ENCODE results near the gene RBMS1. TPM values are rescaled to one million over a fixed set of nuclear protein-coding genes. Genes with fewer than 3 reads are reported as not detected.

Gene RBMS1
- total RNA-seq, 1 experiment from 2014 or later = 77.5 TPM

DNA sequence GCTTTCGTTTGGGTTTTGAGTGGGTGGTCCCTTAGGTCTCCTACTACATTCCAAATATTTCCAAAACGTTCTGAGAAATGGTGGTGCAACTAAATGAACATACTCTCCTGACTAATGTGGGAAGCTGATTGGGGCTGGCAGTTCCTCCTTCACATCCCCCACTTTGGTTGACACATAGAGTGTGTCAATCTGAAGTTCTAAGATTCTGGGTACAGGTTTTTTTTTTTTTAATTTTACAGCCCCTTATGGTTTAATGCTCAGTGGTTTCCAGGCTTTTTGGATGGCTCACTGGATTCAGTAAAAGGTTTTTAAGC, 235.2 kb downstream of the RBMS1 start:
- no peak overlapping the region for H3K27ac Mint-ChIP-seq
- 0 out of 7 replicates have a peak, but pooled peaks cover 0 to 4% (median 0%) of the 10 kb centered on the region in 3 experiments for H3K36me3 Mint-ChIP-seq (ENCODE audit: insufficient read depth in 1 of 3, low read depth in 3 of 3)

More for the DNA sequence above, 235.2 kb downstream of the RBMS1 start:
- no peak overlapping the region for H2BK12ac ChIP-seq (ENCODE audit: insufficient read length, low read depth, low read length)
- no peak overlapping the region for H4K91ac ChIP-seq (ENCODE audit: insufficient read length, low read depth, low read length)
- H3K9ac ChIP-seq (ENCODE audit: extremely low read depth, insufficient read length, low read length) = no peak overlapping the region
- H3K27ac ChIP-seq (ENCODE audit: insufficient read length, low read depth, low read length) = no peak overlapping the region
- no peaks in the 10 kb centered on the region for H3K27me3 ChIP-seq (ENCODE audit: insufficient read depth, low read length)
- no peaks in the 10 kb centered on the region for H3K23me2 ChIP-seq (ENCODE audit: insufficient read length, low read depth, low read length, poor library complexity, severe bottlenecking)
- no peak overlapping the region for H3K4ac ChIP-seq (ENCODE audit: low read depth, low read length)
- no peak overlapping the region for H3K4me2 ChIP-seq (ENCODE audit: insufficient read depth, insufficient read length, low read length)
- H3K79me1 ChIP-seq (ENCODE audit: insufficient read depth, low read depth, low read length, poor library complexity, severe bottlenecking) = no peaks in the 10 kb centered on the region
- no peak overlapping the region for H2BK20ac ChIP-seq (ENCODE audit: low read depth, low read length, poor library complexity, severe bottlenecking)
- H2AFZ ChIP-seq (ENCODE audit: low read length) = no peak overlapping the region
- peaks cover 2% of the 10 kb centered on the region; the same call in 1 of the 2 replicates for H3K4me1 ChIP-seq (ENCODE audit: insufficient read depth, low read length)
- H2AK5ac ChIP-seq (ENCODE audit: insufficient read length, low read length) = no peak overlapping the region
- H3K23ac ChIP-seq (ENCODE audit: insufficient read length, low read depth, low read length) = no peak overlapping the region
- no peak for DNase-seq
- no peak overlapping the region for H3K4me3 Mint-ChIP-seq
- no peak overlapping the region for H3T11ph ChIP-seq (ENCODE audit: low read length)
- H3K79me2 ChIP-seq (ENCODE audit: insufficient read depth, low read length) = no peaks in the 10 kb centered on the region
- H3K56ac ChIP-seq (ENCODE audit: insufficient read length, low read depth, low read length) = no peak overlapping the region
- H2BK15ac ChIP-seq (ENCODE audit: low read depth, low read length) = no peak overlapping the region
- no peak overlapping the region for H2BK5ac ChIP-seq (ENCODE audit: insufficient read length, low read length)
- peaks cover 0 to 2% of the 10 kb centered on the region in 2 experiments; a peak in 1 of 5 replicates for H3K9me3 Mint-ChIP-seq
- no peak overlapping the region for H3K14ac ChIP-seq (ENCODE audit: insufficient read depth, low read length)
- H3K18ac ChIP-seq (ENCODE audit: insufficient read length, low read depth, low read length) = no peak overlapping the region
- H4K20me1 ChIP-seq (ENCODE audit: control insufficient read depth, insufficient read depth, insufficient read length) = no peaks in the 10 kb centered on the region
- no peaks in the 10 kb centered on the region for H3K9me3 ChIP-seq (ENCODE audit: control insufficient read depth, low read depth, low read length)
- H4K8ac ChIP-seq (replicated peaks; ENCODE audit: insufficient read length, low read depth, low read length) = no peak overlapping the region
- H4K5ac ChIP-seq (ENCODE audit: insufficient read length, low read depth, low read length) = no peak overlapping the region
- no CpG with 5 or more reads among the region's 2 CpGs for WGBS (ENCODE audit: extremely low coverage, insufficient read length, low lambda C conversion rate)
- H3K27me3 Mint-ChIP-seq (ENCODE audit: low read depth) = no peaks in the 10 kb centered on the region
- H3K4me1 Mint-ChIP-seq = peaks cover 4 to 8% of the 10 kb centered on the region in 2 experiments; a peak in 2 of 4 replicates
- TF ChIP-seq, protein P1, sequence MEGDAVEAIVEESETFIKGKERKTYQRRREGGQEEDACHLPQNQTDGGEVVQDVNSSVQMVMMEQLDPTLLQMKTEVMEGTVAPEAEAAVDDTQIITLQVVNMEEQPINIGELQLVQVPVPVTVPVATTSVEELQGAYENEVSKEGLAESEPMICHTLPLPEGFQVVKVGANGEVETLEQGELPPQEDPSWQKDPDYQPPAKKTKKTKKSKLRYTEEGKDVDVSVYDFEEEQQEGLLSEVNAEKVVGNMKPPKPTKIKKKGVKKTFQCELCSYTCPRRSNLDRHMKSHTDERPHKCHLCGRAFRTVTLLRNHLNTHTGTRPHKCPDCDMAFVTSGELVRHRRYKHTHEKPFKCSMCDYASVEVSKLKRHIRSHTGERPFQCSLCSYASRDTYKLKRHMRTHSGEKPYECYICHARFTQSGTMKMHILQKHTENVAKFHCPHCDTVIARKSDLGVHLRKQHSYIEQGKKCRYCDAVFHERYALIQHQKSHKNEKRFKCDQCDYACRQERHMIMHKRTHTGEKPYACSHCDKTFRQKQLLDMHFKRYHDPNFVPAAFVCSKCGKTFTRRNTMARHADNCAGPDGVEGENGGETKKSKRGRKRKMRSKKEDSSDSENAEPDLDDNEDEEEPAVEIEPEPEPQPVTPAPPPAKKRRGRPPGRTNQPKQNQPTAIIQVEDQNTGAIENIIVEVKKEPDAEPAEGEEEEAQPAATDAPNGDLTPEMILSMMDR (conservative IDR thresholded peaks at IDR 0.05) = no peak
- H2BK120ac ChIP-seq (ENCODE audit: low read depth, low read length, poor library complexity, severe bottlenecking) = no peak overlapping the region

All from H9 (cell line).